ENCODE measurements around the gene ADGRE1. TPM values are rescaled to one million over a fixed set of nuclear protein-coding genes. Genes with fewer than 3 reads are reported as not detected.

Gene ADGRE1
- total and polyA plus RNA-seq, 2 experiments from 2014 or later: not detected

DNA sequence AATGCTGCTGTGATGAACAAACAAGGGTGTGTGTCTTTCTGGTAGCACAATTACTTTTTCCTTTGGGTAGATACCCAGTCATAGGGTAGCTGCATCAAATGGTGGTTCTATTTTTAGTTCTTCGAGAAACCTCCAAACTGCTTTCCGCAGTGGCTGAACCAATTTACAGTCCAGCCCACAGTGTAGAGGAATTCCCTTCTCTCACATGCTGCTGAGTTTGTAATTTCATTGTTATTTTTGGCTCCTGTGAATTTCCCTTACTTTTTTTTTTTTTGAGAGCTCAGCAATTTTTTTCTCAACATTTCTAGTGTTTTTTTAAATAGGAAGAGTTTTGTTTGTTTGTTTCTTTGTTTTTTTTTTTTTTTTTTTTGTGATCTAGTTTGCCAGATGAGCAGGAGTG lies 37.5 kb upstream of the ADGRE1 start (continued):
- TF ChIP-seq ETS1 (IDR thresholded peaks at IDR 0.05): no peak
- TF ChIP-seq, protein P1, sequence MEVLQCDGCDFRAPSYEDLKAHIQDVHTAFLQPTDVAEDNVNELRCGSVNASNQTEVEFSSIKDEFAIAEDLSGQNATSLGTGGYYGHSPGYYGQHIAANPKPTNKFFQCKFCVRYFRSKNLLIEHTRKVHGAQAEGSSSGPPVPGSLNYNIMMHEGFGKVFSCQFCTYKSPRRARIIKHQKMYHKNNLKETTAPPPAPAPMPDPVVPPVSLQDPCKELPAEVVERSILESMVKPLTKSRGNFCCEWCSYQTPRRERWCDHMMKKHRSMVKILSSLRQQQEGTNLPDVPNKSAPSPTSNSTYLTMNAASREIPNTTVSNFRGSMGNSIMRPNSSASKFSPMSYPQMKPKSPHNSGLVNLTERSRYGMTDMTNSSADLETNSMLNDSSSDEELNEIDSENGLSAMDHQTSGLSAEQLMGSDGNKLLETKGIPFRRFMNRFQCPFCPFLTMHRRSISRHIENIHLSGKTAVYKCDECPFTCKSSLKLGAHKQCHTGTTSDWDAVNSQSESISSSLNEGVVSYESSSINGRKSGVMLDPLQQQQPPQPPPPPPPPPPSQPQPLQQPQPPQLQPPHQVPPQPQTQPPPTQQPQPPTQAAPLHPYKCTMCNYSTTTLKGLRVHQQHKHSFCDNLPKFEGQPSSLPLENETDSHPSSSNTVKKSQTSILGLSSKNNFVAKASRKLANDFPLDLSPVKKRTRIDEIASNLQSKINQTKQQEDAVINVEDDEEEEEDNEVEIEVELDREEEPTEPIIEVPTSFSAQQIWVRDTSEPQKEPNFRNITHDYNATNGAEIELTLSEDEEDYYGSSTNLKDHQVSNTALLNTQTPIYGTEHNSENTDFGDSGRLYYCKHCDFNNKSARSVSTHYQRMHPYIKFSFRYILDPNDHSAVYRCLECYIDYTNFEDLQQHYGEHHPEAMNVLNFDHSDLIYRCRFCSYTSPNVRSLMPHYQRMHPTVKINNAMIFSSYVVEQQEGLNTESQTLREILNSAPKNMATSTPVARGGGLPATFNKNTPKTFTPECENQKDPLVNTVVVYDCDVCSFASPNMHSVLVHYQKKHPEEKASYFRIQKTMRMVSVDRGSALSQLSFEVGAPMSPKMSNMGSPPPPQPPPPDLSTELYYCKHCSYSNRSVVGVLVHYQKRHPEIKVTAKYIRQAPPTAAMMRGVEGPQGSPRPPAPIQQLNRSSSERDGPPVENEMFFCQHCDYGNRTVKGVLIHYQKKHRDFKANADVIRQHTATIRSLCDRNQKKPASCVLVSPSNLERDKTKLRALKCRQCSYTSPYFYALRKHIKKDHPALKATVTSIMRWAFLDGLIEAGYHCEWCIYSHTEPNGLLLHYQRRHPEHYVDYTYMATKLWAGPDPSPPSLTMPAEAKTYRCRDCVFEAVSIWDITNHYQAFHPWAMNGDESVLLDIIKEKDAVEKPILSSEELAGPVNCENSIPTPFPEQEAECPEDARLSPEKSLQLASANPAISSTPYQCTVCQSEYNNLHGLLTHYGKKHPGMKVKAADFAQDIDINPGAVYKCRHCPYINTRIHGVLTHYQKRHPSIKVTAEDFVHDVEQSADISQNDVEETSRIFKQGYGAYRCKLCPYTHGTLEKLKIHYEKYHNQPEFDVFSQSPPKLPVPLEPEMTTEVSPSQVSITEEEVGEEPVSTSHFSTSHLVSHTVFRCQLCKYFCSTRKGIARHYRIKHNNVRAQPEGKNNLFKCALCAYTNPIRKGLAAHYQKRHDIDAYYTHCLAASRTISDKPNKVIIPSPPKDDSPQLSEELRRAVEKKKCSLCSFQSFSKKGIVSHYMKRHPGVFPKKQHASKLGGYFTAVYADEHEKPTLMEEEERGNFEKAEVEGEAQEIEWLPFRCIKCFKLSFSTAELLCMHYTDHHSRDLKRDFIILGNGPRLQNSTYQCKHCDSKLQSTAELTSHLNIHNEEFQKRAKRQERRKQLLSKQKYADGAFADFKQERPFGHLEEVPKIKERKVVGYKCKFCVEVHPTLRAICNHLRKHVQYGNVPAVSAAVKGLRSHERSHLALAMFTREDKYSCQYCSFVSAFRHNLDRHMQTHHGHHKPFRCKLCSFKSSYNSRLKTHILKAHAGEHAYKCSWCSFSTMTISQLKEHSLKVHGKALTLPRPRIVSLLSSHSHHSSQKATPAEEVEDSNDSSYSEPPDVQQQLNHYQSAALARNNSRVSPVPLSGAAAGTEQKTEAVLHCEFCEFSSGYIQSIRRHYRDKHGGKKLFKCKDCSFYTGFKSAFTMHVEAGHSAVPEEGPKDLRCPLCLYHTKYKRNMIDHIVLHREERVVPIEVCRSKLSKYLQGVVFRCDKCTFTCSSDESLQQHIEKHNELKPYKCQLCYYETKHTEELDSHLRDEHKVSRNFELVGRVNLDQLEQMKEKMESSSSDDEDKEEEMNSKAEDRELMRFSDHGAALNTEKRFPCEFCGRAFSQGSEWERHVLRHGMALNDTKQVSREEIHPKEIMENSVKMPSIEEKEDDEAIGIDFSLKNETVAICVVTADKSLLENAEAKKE (CRISPR knock-in tag; IDR thresholded peaks at IDR 0.05): no peak

DNA sequence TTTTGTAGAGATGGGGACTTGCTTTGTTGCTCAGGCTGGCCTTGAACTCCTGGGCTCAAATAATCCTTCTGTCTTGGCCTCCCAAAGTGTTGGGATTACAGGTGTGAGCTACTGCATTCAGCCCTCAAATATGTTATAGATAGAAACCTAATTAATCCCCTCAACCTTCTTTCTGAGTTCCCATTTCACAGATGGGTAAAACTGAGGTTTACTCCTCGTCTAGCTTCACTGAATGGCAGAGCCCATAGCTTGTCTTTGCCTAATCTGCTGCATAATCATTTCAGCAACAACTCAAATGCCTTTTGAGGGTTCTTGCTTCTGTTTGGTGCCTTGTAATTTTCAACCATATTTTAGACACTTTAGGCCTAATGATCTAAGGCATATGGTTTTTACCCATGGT lies 36.0 kb upstream of the ADGRE1 start:
- no peaks in the 10 kb centered on the region for H3K4me1 ChIP-seq (ENCODE audit: insufficient read depth)
- H3K79me2 ChIP-seq (replicated peaks; ENCODE audit: insufficient read depth): no peaks in the 10 kb centered on the region
- H3K4me3 Mint-ChIP-seq: no peak overlapping the region
- no peaks in the 10 kb centered on the region for H3K4me1 Mint-ChIP-seq
- H3K27me3 Mint-ChIP-seq (ENCODE audit: insufficient read depth, low read depth, poor library complexity): peaks cover 6% of the 10 kb centered on the region
- no peaks in the 10 kb centered on the region for H3K9me2 ChIP-seq (ENCODE audit: insufficient read depth)
- H3K9me3 Mint-ChIP-seq: peaks cover 84% of the 10 kb centered on the region
- no peak overlapping the region for H3K4me2 ChIP-seq
- H3K4me3 ChIP-seq: no peak overlapping the region
- no peak for ATAC-seq
- H3K36me3 Mint-ChIP-seq (ENCODE audit: low read depth): peaks cover 25% of the 10 kb centered on the region
- no peaks in the 10 kb centered on the region for H3K27me3 ChIP-seq (ENCODE audit: insufficient read depth)
- DNase-seq (ENCODE audit: low spot score): no peak
- H3K27ac ChIP-seq (ENCODE audit: low read depth): no peak overlapping the region
- no peak overlapping the region for H3K27ac Mint-ChIP-seq
- no peaks in the 10 kb centered on the region for H4K20me1 ChIP-seq (replicated peaks; ENCODE audit: insufficient read depth)
- H3K36me3 ChIP-seq (ENCODE audit: insufficient read depth): no peaks in the 10 kb centered on the region
- no peaks in the 10 kb centered on the region for H3F3A ChIP-seq (replicated peaks; ENCODE audit: low read depth)
- no peak overlapping the region for H2AFZ ChIP-seq
- TF ChIP-seq ETS1 (IDR thresholded peaks at IDR 0.05): no peak
- TF ChIP-seq ZNF331 (CRISPR knock-in tag; IDR thresholded peaks at IDR 0.05; ENCODE audit: low read depth): no peak
- TF ChIP-seq ZNF114 (CRISPR knock-in tag; IDR thresholded peaks at IDR 0.05): no peak
- no peak for TF ChIP-seq CREB1 (CRISPR knock-in tag; IDR thresholded peaks at IDR 0.05; ENCODE audit: low read depth)
- TF ChIP-seq POLR2AphosphoS5 (IDR thresholded peaks at IDR 0.05; ENCODE audit: low read depth): no peak
- TF ChIP-seq, protein P1 (CRISPR knock-in tag; IDR thresholded peaks at IDR 0.05): no peak

All from GM23338 (cell line).